MG63 (cell line): Measurements from ENCODE around the gene ZNF581. TPM values are rescaled to one million over a fixed set of nuclear protein-coding genes. Genes with fewer than 3 reads are reported as not detected.
A peak's percentile ranks its signal among the peaks of the same experiment; 100 is the strongest.

Source experiments
- DNase-seq: peaks from one replicate; pipeline ENCODE4 v3.0.0-alpha.2; 2020
- H3K27me3 ChIP-seq: fragments of 250-450 bp; sonication (Bioruptor Pico); 2 replicates; pipeline ENCODE4 v1.5.1; 2020; ENCODE audit warnings: mild to moderate bottlenecking, moderate library complexity
- H3K36me3 ChIP-seq: fragments of 250-450 bp; sonication (Bioruptor Pico); 2 replicates; pipeline ENCODE4 v1.5.1; 2020; ENCODE audit warnings: mild to moderate bottlenecking, moderate library complexity
- H3K4me3 ChIP-seq: fragments of 250-450 bp; sonication (Bioruptor Pico); 2 replicates; pipeline ENCODE4 v1.5.1; 2020; ENCODE audit warnings: mild to moderate bottlenecking, moderate library complexity
- H3K9me3 ChIP-seq: fragments of 250-450 bp; sonication (Bioruptor Pico); 2 replicates; pipeline ENCODE4 v1.5.1; 2020; ENCODE audit warnings: mild to moderate bottlenecking, moderate library complexity
- total RNA-seq: library from RNA; depleted of rRNA; stranded (reverse); fragments of >200 nt; shearing (Covaris generic); gene quantifications from 2 replicates; pipeline ENCODE4 v1.2.3, GENCODE V29; 2014; ENCODE audit warnings: low replicate concordance

ZNF581 gene
- total RNA-seq, 1 experiment from 2014 or later = 17.5 TPM

- Histone ChIP-seq H3K27me3 (no peaks in the 10 kb centered on the region), H3K36me3 (peaks cover 27% of the 10 kb centered on the region), H3K9me3 (no peaks in the 10 kb centered on the region), H3K4me3 (no peak overlapping the region)
- DNase-seq = no peak
These were observed 22.8 kb upstream of the ZNF581 start for GRCh38 chr19:55620410-55621204.

GRCh38 chr19:55621205-55621672 is 22.2 kb upstream of the ZNF581 start:
- peaks cover 22% of the 10 kb centered on the region for H3K36me3 ChIP-seq
- no peaks in the 10 kb centered on the region for H3K9me3 ChIP-seq
- DNase-seq = no peak
- no peaks in the 10 kb centered on the region for H3K27me3 ChIP-seq
- no peak overlapping the region for H3K4me3 ChIP-seq

DNA sequence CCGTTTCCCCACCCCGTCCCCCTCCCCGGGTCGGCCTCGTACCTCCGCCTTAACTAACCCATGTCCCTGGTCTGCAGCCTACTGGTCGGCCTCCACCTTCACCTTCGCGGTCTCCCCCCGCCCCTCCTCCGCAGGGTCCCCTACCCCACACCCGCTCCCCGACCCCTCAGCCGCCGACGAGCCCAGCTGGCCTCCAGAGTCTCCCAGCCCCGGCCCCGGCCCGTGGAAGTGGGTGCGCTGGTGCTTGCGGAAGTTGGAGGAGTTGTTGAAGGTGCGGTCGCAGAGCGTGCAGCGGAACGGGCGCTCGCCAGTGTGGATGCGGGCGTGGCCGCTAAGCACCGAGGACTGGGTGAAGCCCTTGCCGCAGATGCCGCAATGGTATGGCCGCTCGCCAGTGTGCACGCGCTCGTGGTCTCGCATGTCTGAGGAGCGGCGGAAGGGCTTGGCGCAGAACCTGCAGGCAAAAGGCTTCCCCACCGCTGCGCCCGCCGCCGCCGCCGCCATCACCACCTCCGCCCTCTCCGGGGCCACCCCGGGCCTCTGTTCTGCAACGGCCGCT is 21.7 kb upstream of the ZNF581 start:
- Histone ChIP-seq H3K36me3 (peaks cover 17% of the 10 kb centered on the region), H3K4me3 (no peak overlapping the region), H3K9me3 (no peaks in the 10 kb centered on the region), H3K27me3 (no peaks in the 10 kb centered on the region)
- DNase-seq = no peak

DNA sequence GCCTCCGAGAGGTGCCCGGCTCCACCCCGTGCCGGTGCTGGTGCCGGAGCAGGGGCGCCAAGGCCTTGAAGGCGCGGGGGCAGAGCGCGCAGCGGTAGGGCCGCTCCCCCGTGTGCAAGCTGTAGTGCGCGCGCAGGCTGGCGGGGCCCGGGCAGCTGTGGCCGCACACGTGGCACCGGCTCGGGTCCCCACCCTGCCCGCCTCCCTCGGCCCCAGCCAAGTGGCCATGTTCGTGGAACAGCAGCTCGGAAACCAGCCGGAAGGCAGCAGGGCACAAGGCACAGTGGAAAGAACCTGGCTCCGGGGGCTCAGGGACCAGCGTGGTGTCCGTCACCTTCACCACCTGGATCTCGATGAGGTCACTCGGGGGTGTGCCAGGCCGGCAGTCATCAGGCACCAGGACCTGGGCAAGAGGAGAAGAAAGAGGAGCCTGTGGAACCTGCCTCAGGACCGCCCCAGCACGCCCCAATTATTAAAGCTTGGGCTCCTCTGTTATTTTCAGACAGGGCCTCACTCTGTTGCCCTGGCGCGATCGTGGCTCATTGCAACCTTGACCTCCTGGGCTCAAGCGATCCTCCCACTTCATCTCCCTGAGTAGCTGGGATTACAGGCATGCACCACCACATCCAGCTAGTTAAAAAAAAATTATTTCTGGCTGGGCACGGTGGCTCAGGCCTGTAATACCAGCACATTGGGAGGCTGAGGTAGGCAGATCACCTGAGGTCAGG is 21.0 kb upstream of the ZNF581 start:
- Histone ChIP-seq H3K9me3 (no peaks in the 10 kb centered on the region), H3K27me3 (no peaks in the 10 kb centered on the region), H3K36me3 (peaks cover 14% of the 10 kb centered on the region), H3K4me3 (no peak overlapping the region)
- DNase-seq = no peak

- Histone ChIP-seq H3K9me3 (no peaks in the 10 kb centered on the region), H3K27me3 (no peaks in the 10 kb centered on the region), H3K4me3 (no peak overlapping the region), H3K36me3 (peaks cover 7% of the 10 kb centered on the region)
- DNase-seq = no peak
These were observed 20.3 kb upstream of the ZNF581 start for GRCh38 chr19:55623130-55623529.

GRCh38 chr19:55623561-55623960 is 19.9 kb upstream of the ZNF581 start:
- DNase-seq = no peak
- Histone ChIP-seq H3K36me3 (peaks cover 6% of the 10 kb centered on the region), H3K4me3 (peak overlapping the region; percentile 58), H3K27me3 (no peaks in the 10 kb centered on the region), H3K9me3 (no peaks in the 10 kb centered on the region)

- H3K4me3 ChIP-seq = peak within 1 kb of the TSS; percentile 58
- peaks cover 6% of the 10 kb centered on the region for H3K36me3 ChIP-seq
- H3K27me3 ChIP-seq = no peaks in the 10 kb centered on the region
- DNase-seq = peak; percentile 86
- no peaks in the 10 kb centered on the region for H3K9me3 ChIP-seq
These were observed 19.1 kb upstream of the ZNF581 start, which contains the start of gene ZNF784 for GRCh38 chr19:55624109-55625003. TSS of gene ZNF784 (minus strand) at chr19:55624566. CDS start at chr19:55624561, 5 bp downstream.

DNA sequence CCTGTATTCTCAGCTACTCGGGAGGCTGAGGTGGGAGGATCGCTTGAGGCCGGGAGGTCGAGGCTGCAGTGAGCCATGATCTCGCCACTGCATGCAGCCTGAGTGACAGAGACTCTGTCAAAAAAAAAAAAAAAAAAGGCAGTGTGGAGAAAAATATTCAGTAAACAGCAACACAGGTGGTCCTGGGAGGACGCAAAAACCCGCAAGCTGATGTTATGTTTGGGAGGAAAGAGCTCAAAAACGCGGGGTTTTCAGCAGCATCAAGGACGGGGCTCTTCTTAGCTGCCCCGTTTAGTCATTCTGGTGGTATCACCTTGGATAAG is 18.5 kb upstream of the ZNF581 start:
- Histone ChIP-seq H3K9me3 (no peaks in the 10 kb centered on the region), H3K27me3 (no peaks in the 10 kb centered on the region), H3K36me3 (peaks cover 6% of the 10 kb centered on the region), H3K4me3 (peak overlapping the region; percentile 58)
- no peak for DNase-seq

DNA sequence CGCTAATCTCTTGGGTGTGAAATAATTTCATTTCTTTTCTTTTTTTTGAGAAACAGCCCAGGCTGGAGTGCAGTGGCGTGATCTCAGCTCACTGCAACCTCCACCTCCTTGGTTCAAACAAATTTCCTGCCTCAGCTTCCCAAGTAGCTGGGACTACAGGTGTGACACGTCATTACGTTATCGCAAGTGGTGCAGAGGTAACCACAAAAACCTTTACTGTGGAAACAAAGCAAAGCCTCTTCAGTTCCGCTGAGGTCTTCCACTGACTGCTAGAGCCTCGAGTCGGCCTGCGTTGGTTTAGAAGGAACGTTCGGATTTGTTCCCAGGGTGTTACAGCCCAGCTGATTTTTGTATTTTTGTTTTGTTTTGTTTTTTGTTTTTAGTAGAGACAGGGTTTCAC is 17.1 kb upstream of the ZNF581 start:
- H3K4me3 ChIP-seq = no peak overlapping the region
- no peaks in the 10 kb centered on the region for H3K9me3 ChIP-seq
- no peak for DNase-seq
- 0 out of 2 replicates have a peak, but pooled peaks cover 2% of the 10 kb centered on the region for H3K36me3 ChIP-seq
- no peaks in the 10 kb centered on the region for H3K27me3 ChIP-seq

- Histone ChIP-seq H3K36me3 (peaks cover 18% of the 10 kb centered on the region), H3K4me3 (no peak overlapping the region), H3K9me3 (no peaks in the 10 kb centered on the region), H3K27me3 (no peaks in the 10 kb centered on the region)
- DNase-seq = peak; percentile 79
These were observed 11.0 kb upstream of the ZNF581 start for GRCh38 chr19:55632463-55632834.

DNA sequence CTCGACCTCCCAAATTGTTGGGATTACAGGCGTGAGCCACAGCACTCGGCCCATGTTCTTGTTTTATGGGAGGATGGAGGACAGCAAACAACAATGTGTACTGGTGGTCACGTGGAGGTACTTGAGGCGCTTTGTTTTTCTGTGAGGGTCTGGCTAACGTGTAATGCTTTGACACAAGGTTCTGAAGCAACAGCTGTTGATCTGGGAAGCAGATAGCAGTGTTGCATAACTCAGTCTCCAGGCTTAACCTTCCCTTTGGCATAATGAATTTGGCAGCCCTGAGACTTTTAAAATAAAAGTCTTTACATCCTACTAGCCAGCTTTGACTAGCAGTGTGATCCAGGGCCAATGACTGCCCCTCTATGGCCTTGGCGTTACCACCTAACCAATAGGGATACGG is 9.6 kb upstream of the ZNF581 start:
- Histone ChIP-seq H3K9me3 (no peaks in the 10 kb centered on the region), H3K4me3 (peak overlapping the region; percentile 100), H3K36me3 (peaks cover 30% of the 10 kb centered on the region), H3K27me3 (no peaks in the 10 kb centered on the region)
- DNase-seq = no peak

DNA sequence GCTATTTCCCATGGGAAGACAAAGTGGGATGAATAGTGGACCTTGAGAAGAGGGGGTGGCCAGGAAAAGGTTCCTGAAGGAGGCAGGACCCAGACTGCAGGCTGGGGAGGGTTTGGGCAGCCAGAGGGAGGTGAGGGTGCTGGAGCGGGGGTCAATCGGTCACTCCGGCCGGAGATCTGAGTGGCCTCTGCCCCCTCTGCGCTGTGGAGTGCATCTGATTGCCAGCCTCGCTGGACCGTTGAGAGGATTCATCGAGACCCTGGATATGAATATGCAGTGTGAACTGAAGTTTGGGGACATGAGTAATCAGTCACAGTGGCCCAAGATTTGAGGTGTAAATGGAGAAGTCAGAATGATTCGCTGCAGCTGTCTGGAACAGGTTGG is 8.1 kb upstream of the ZNF581 start:
- no peak for DNase-seq

GRCh38 chr19:55635856-55636440 is 7.5 kb upstream of the ZNF581 start:
- no peaks in the 10 kb centered on the region for H3K9me3 ChIP-seq
- H3K27me3 ChIP-seq = no peaks in the 10 kb centered on the region
- DNase-seq = no peak
- H3K36me3 ChIP-seq = peaks cover 35% of the 10 kb centered on the region
- peak overlapping the region; percentile 100 for H3K4me3 ChIP-seq

More for the DNA sequence above, 8.1 kb upstream of the ZNF581 start:
- Histone ChIP-seq H3K9me3 (no peaks in the 10 kb centered on the region), H3K4me3 (peak overlapping the region; percentile 100), H3K36me3 (peaks cover 35% of the 10 kb centered on the region), H3K27me3 (no peaks in the 10 kb centered on the region)

GRCh38 chr19:55636723-55637122 is 6.7 kb upstream of the ZNF581 start:
- no peaks in the 10 kb centered on the region for H3K27me3 ChIP-seq
- peak overlapping the region; percentile 100; the same call in 1 of the 2 replicates for H3K4me3 ChIP-seq
- DNase-seq = no peak
- H3K9me3 ChIP-seq = no peaks in the 10 kb centered on the region
- H3K36me3 ChIP-seq = peaks cover 35% of the 10 kb centered on the region

DNA sequence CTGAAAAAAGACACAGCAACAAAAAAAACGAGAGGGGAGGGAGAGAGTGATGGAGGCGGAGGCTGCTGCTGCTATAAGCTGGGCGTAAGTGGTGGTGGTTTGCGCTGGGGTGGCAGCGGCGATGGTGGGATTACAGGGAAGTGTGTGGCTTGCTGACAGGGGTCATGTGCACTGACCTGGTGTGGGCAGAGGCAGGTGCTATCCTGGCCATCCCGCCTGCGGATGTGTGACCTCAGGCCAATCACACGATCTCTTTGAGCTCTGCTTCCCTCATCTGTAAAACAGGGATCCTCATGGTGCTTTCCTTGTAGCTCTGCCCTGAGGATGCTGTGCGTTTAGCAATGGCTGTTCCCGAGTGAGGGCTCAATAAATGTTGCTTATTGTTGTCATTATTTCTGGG is 5.9 kb upstream of the ZNF581 start:
- Histone ChIP-seq H3K9me3 (no peaks in the 10 kb centered on the region), H3K36me3 (peaks cover 35% of the 10 kb centered on the region), H3K4me3 (no peak overlapping the region), H3K27me3 (no peaks in the 10 kb centered on the region)
- no peak for DNase-seq

- Histone ChIP-seq H3K36me3 (peaks cover 36% of the 10 kb centered on the region), H3K27me3 (no peaks in the 10 kb centered on the region), H3K9me3 (no peaks in the 10 kb centered on the region), H3K4me3 (no peak overlapping the region; the same call in 1 of the 2 replicates)
- DNase-seq = peak; percentile 66
These were observed 4.5 kb upstream of the ZNF581 start for GRCh38 chr19:55638864-55639359.
